ENCODE data around the gene TBX10.

- TF ChIP-seq YY1 (IDR thresholded peaks at IDR 0.05; ENCODE audit: insufficient read depth, insufficient read length) (no peak), ZNF274 (IDR thresholded peaks at IDR 0.05; ENCODE audit: low read depth, low read length) (no peak)
These were observed 17.7 kb upstream of the TBX10 start for GRCh38 chr11:67657300-67657699.

All from NT2/D1 (cell line).